Activated naive CD8-positive, alpha-beta T cell treated with anti-CD3 and anti-CD28 coated beads, Interleukin-2, amount 10 ng/mL, durations not matched to agents 7 days and 5 days (primary cell): ENCODE measurements around the gene WWOX. TPM values are rescaled to one million over a fixed set of nuclear protein-coding genes. Genes with fewer than 3 reads are reported as not detected.

Experiments used
- ATAC-seq: fragments of 150-1000 bp; cut with Tn5 transposase; one replicate; pipeline ENCODE4 v1.10.0; 2021; ENCODE audit warnings: low read depth, moderate library complexity
- POLR2A ChIA-PET: fragments of 350-600 bp; sonication (Branson Sonifier 250); formaldehyde crosslinking; loops from one replicate; lab custom pipeline; 2021; ENCODE audit warnings: antibody characterized with exemption; lab: Charles Lee
- DNase-seq: peaks from one replicate; pipeline ENCODE4 v3.0.0; 2021
- H3K27ac Mint-ChIP-seq: one replicate; pipeline ENCODE4 v1.8.0; 2022; ENCODE audit warnings: mild to moderate bottlenecking, mixed read lengths
- H3K27me3 Mint-ChIP-seq: one replicate; pipeline ENCODE4 v1.8.0; 2022; ENCODE audit warnings: mild to moderate bottlenecking, moderate library complexity, mixed read lengths
- H3K36me3 Mint-ChIP-seq: one replicate; pipeline ENCODE4 v1.8.0; 2021; ENCODE audit warnings: mild to moderate bottlenecking, mixed read lengths
- H3K4me1 Mint-ChIP-seq: one replicate; pipeline ENCODE4 v1.8.0; 2021; ENCODE audit warnings: mixed read lengths
- H3K4me3 Mint-ChIP-seq: one replicate; pipeline ENCODE4 v1.8.0; 2022; ENCODE audit warnings: mild to moderate bottlenecking, moderate library complexity, mixed read lengths
- H3K9me3 Mint-ChIP-seq: one replicate; pipeline ENCODE4 v1.8.0; 2021; ENCODE audit warnings: mixed read lengths
- total RNA-seq, 2 experiments: library from RNA; stranded (reverse); gene quantifications; one replicate each; pipeline ENCODE4 v1.2.3, GENCODE V29; 2021

Gene WWOX
- total RNA-seq, 2 experiments from 2014 or later, result 26.8 to 27.7 TPM

DNA sequence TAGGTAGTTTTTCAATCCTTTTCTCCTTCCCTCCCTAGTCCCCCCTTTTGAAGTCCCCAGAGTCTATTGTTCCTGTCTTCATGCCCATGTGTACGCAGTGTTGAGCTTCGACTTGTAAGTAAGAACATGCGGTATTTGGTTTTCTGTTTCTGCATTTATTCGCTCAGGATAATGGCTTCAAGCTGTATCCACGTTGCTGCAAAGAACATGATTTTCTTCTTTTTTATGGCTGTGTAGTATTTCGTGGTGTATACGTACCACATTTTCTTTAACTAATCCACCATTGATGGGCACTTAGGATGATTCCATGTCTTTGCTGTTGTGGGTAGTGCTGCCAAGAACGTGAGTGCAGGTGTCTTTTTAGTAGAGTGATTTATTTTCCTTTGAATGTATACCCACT lies 651.2 kb downstream of the WWOX start:
- DNase-seq, result no peak
- peaks cover 8% of the 10 kb centered on the region for H3K36me3 Mint-ChIP-seq
- H3K9me3 Mint-ChIP-seq, result peaks cover 4% of the 10 kb centered on the region
- no peaks in the 10 kb centered on the region for H3K27me3 Mint-ChIP-seq
- no peak overlapping the region for H3K27ac Mint-ChIP-seq
- H3K4me3 Mint-ChIP-seq, result no peak overlapping the region
- POLR2A ChIA-PET, result no interaction called here
- ATAC-seq, result no peak
- H3K4me1 Mint-ChIP-seq, result peaks cover 24% of the 10 kb centered on the region

DNA sequence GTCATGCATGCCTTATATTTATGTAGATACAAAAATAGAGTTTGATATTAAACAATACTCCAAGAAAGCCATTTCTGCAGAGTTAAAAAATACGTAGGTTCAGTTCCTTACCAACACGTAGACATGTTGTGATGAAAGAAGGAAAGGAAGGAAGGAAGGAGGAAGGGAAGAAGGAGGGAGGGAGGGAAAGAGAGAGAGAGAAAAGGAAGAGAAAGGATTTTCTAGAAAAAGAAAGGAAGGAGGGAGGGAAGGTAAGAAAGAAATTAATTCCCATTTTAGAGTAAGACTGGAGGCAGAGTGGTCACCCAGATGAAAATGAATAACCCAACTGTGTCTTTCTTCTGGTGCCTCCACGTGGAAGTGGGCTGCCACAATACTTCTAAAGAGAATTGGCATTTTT lies 652.1 kb downstream of the WWOX start:
- Mint-ChIP-seq H3K4me1 (peaks cover 24% of the 10 kb centered on the region), H3K9me3 (peaks cover 4% of the 10 kb centered on the region), H3K27me3 (no peaks in the 10 kb centered on the region), H3K4me3 (no peak overlapping the region), H3K36me3 (peaks cover 6% of the 10 kb centered on the region), H3K27ac (no peak overlapping the region)
- POLR2A ChIA-PET, result no interaction called here
- no peak for DNase-seq
- no peak for ATAC-seq

DNA sequence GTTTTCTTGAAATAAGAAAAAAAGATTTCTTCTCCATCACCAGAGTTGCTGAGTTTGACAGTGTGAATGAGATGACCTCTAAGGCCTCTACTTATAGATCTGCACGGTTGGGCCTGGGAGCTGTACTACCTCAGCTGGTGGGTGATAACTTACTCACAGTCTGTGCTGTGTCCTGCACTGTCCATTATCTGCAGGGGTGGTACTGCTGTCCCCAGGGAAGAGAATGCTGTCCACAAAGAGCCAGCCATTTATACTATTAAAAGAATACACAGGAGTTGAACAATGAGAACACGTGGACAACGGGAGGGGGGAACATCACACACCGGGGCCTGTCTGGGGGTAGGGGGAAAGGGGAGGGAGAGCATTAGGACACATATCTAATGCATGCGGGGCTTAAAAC lies 655.3 kb downstream of the WWOX start:
- Mint-ChIP-seq H3K27ac (no peak overlapping the region), H3K4me1 (peaks cover 12% of the 10 kb centered on the region), H3K36me3 (no peaks in the 10 kb centered on the region), H3K27me3 (no peaks in the 10 kb centered on the region), H3K9me3 (peaks cover 3% of the 10 kb centered on the region), H3K4me3 (no peak overlapping the region)
- DNase-seq (no peak), ATAC-seq (no peak)
- POLR2A ChIA-PET, result no interaction called here

DNA sequence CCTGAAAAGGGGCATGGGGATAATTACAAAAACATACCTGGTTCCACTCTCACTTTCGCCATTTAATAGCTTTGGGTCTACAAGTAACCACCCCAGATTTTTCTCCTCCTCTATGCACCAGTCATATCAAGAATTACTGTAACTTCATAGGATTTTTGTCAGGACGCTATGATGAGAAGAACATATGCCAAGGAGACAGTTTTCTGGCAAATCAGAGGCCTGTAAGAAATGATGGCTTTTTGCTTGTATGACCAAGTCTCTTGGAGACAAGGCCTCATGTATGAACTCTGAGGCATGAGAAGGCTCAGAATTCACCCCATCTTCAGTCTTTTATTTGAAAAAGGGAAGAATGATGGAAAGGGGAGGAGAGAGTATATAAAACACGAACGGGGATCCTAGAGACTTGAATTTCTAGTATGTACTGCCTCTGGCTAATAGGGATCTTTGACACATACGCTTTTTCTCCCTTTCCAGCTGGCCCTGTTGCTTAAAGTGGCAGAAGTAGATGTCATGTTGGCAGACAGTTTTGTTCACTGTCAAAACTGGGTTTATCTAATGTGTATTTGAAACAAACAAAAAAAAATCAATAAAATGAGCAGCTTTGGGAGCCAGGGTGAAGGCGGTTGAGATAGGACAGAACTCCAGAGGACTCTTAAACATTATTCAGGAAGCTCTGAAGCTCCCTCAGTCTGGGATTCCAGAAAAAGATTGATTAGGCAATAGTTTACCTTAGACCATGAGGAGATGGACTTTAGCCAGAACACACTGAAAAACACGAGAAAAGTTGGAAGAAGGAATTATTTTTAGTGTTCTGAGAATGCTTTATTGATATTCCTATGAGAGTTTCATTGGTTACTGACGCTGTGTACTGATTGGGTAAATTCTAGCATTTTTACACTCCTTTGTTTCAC lies 656.6 kb downstream of the WWOX start:
- H3K4me1 Mint-ChIP-seq, result peaks cover 2% of the 10 kb centered on the region
- no peak overlapping the region for H3K27ac Mint-ChIP-seq
- no peaks in the 10 kb centered on the region for H3K27me3 Mint-ChIP-seq
- POLR2A ChIA-PET, result no interaction called here
- no peak for ATAC-seq
- no peak overlapping the region for H3K4me3 Mint-ChIP-seq
- H3K9me3 Mint-ChIP-seq, result peaks cover 3% of the 10 kb centered on the region
- no peaks in the 10 kb centered on the region for H3K36me3 Mint-ChIP-seq
- no peak for DNase-seq

DNA sequence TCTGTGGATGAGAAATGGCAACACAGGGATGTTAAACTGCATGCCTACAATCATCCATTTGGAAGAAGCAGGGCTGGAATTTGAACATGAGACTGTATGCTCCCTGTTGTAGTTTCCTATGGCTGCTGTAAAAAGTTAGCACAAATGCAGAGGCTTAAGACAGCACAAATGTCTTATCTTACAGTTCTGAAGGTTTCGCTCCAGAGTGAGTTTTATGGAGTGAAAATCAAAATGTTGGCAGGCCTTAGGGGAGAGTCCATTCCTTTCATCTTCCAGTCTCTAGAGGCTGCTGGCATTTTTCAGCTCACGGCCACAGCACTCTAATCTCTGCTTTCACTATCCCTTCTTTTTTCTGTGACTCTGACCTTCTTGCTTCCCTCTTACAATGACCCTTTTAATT lies 660.1 kb downstream of the WWOX start:
- POLR2A ChIA-PET, result no interaction called here
- DNase-seq, result no peak
- Mint-ChIP-seq H3K4me3 (no peak overlapping the region), H3K9me3 (peaks cover 3% of the 10 kb centered on the region), H3K36me3 (no peaks in the 10 kb centered on the region), H3K4me1 (no peaks in the 10 kb centered on the region), H3K27me3 (no peaks in the 10 kb centered on the region), H3K27ac (no peak overlapping the region)
- ATAC-seq, result no peak

DNA sequence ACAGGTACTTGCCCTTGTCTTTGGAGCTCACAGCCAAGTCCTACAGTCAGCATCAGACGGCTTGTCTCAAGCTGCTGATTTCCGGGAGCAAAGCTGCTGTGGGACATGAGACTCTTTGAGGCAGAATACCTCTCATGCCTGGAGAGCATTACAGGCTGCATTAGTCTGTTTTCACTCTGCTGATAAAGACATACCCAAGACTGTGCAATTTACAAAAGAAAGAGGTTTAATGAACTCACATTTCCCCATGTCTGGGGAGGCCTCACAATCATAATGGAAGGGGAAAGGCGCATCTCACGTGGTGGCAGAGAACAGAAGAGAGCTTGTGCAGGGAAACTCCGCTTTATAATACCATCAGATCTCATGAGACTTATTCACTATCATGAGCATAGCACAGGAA lies 661.2 kb downstream of the WWOX start:
- H3K4me3 Mint-ChIP-seq, result no peak overlapping the region
- H3K27ac Mint-ChIP-seq, result no peak overlapping the region
- H3K4me1 Mint-ChIP-seq, result no peaks in the 10 kb centered on the region
- DNase-seq, result no peak
- no peak for ATAC-seq
- POLR2A ChIA-PET, result no interaction called here
- peaks cover 3% of the 10 kb centered on the region for H3K9me3 Mint-ChIP-seq
- H3K27me3 Mint-ChIP-seq, result no peaks in the 10 kb centered on the region
- H3K36me3 Mint-ChIP-seq, result no peaks in the 10 kb centered on the region

DNA sequence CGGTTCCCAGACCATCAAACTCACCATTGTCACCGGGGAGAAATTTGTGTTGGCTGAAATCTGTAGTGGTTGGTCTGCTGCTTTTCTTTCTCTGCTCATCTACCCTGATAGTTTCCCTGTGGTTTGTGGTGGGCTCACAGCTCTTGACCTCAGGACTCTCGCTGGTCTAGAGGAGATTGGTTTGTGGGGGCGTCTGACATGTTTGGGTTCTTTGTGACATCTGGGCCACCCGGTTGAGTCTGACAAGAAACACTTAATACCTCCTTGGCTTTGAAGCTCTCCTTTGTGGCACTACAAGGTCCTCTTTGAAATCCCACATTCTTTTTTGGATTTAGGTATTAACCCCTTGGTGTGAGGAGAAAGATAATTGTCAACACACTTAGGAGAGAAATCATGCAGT lies 662.0 kb downstream of the WWOX start:
- Mint-ChIP-seq H3K4me3 (no peak overlapping the region), H3K27me3 (no peaks in the 10 kb centered on the region), H3K9me3 (peaks cover 3% of the 10 kb centered on the region), H3K36me3 (no peaks in the 10 kb centered on the region), H3K27ac (no peak overlapping the region), H3K4me1 (no peaks in the 10 kb centered on the region)
- POLR2A ChIA-PET, result no interaction called here
- no peak for ATAC-seq
- DNase-seq, result no peak

DNA sequence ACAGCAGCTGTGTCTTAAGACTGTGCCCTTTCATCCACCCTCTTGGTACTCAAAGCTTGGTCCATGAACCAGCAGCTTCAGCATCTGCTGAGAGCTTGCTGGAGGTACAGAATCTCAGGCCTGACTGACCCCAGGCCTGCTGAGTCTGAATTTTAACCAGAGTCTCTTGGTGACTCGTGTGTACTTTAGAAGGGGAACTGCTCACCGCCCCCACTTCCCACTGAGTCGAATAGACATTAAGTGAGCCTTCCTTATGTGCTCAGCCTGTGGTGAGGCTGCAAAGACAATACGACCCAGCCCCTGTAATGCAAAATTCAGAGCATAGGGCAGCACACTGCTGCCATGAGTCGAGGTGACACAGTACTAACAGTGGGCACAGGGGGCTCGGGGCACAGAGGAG lies 662.8 kb downstream of the WWOX start:
- Mint-ChIP-seq H3K4me1 (no peaks in the 10 kb centered on the region), H3K4me3 (no peak overlapping the region), H3K27me3 (peaks cover 2% of the 10 kb centered on the region), H3K36me3 (no peaks in the 10 kb centered on the region), H3K9me3 (no peaks in the 10 kb centered on the region), H3K27ac (no peak overlapping the region)
- ATAC-seq (no peak), DNase-seq (no peak)
- POLR2A ChIA-PET, result no interaction called here

DNA sequence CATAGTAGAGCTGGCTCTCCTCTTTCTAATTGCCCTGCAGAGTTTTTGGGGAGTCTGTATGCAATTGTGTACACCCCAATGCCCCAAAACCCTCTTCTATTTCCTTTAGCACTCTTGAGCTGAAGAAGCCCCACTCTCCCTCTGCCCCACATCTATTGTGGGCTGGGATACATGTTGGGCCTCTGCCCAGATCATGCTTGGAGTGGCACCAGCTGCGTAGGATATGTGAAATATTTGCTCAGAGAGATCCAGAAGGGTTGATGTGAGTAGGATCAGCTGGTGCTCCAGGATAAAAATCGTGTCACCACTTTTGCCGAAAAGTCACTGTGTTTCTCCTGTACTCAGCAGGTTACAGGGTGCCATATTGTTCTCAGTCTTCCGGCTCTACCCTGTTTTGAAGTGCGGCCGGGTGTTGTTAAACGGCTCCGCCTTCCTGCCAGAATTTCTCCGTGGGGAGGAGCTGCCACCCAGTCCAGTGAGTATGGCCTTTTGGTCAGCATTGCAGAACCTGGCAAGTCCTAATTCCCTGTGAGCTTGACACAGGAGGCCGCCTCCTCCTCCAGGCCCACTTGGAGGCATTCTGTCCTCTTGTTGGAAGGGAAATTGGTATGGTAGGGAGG lies 664.5 kb downstream of the WWOX start:
- H3K36me3 Mint-ChIP-seq, result no peaks in the 10 kb centered on the region
- no peak overlapping the region for H3K27ac Mint-ChIP-seq

DNA sequence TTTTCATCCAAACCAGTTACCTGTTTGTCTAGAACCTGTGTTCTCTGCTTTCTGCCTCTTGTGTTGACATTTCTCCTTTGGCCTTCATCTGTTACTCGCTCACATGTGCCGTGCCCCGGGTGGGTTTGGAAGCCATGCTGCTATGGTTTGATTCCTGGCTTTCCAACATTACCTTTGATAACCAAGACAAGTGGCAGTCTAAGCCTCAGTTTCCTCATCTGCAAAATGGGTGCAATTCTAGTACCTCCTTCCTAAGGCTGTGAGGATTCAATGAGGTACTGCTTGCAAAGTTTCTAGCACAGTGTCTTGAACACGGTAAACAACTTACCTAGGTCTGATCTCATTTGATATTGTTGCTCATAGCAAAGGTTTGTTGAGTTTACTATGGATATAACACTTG lies 665.0 kb downstream of the WWOX start:
- ATAC-seq (no peak), DNase-seq (no peak)
- Mint-ChIP-seq H3K27ac (no peak overlapping the region), H3K36me3 (no peaks in the 10 kb centered on the region), H3K4me3 (no peak overlapping the region), H3K9me3 (no peaks in the 10 kb centered on the region), H3K4me1 (peaks cover 1% of the 10 kb centered on the region), H3K27me3 (peaks cover 2% of the 10 kb centered on the region)
- POLR2A ChIA-PET, result no interaction called here

More for the DNA sequence above, 664.5 kb downstream of the WWOX start:
- no peak overlapping the region for H3K4me3 Mint-ChIP-seq
- POLR2A ChIA-PET, result no interaction called here
- ATAC-seq, result no peak
- H3K27me3 Mint-ChIP-seq, result peaks cover 2% of the 10 kb centered on the region
- peaks cover 1% of the 10 kb centered on the region for H3K4me1 Mint-ChIP-seq
- no peaks in the 10 kb centered on the region for H3K9me3 Mint-ChIP-seq
- no peak for DNase-seq

DNA sequence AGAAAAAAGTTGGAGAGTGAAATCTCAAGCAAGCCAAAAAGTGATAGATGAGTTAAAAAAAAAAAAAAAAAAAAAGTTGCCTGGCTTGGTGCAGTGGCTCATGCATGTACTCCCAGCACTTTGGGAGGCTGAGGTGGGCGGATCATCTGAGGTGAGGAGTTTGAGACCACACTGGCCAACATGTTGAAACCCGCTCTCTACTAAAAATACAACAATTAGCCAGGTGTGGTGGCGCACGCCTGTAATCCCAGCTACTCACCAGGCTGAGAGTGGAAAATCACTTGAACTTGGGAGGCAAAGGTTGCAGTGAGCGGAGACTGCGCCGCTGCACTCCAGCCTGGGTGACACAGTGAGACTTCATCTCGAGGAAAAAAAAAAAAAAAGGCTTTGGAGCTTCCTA lies 668.8 kb downstream of the WWOX start:
- H3K4me3 Mint-ChIP-seq, result no peak overlapping the region
- H3K4me1 Mint-ChIP-seq, result peaks cover 5% of the 10 kb centered on the region
- DNase-seq, result no peak
- POLR2A ChIA-PET, result no interaction called here
- H3K27me3 Mint-ChIP-seq, result peaks cover 5% of the 10 kb centered on the region
- no peak for ATAC-seq
- no peaks in the 10 kb centered on the region for H3K36me3 Mint-ChIP-seq
- no peak overlapping the region for H3K27ac Mint-ChIP-seq
- H3K9me3 Mint-ChIP-seq, result no peaks in the 10 kb centered on the region

DNA sequence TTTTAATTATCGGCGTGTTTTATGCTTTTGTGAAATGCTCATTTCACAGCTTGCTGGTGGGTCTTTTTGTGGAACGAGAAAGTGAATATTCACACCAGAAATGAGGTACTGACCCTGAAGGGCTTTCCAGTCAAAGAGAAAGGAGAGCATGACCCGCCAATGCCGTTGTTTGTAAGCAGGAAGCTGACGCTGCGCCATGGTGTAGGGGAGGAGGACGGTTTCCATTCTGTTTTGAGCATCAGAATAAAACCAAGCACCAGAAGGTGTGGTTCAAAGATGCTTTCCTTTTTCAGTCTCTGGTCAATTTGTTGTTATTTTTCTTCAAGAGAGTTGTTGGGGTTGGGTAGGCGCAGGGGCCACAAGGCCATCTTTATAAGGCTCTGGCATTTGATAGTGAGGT lies 669.3 kb downstream of the WWOX start:
- Mint-ChIP-seq H3K9me3 (no peaks in the 10 kb centered on the region), H3K36me3 (no peaks in the 10 kb centered on the region), H3K4me3 (no peak overlapping the region), H3K27me3 (peaks cover 5% of the 10 kb centered on the region), H3K4me1 (peaks cover 5% of the 10 kb centered on the region), H3K27ac (peak overlapping the region; percentile 10)
- POLR2A ChIA-PET, result no interaction called here
- ATAC-seq, result no peak
- no peak for DNase-seq

DNA sequence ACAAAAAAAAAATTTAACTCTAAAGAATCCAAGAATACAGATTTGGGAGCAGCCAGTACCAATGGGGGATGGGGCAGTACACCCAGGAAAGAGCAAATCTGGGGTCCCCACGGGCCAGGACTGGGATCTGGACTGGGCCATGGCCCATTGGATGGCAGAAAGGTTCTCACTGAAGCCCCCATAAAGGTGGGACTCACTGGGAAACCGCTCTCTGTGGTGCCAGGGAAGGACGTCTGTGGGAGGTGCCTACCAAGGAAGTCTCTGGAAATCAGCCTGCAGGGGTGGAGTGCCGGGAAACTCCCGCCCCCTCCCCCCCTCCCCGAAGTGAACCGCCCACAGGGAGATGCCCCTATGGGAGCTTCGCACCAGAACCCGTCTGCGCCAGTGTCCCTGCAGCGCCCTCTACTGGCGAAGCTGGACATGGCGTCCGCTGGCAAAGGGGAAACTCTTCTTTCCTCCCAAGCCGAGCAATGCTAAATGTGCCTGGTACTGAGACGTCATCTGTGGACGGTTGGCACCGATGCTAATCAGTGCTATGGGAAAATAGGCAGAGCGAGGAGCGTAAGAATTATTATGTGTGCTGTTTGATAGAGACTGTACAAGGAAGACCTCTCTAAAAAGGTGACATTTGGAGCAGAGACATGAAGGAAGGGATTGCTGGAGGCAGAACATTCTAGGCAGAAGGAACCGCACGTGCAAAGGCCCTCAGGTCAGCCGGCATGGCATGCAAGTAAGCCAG lies 671.1 kb downstream of the WWOX start:
- peaks cover 5% of the 10 kb centered on the region for H3K27me3 Mint-ChIP-seq
- DNase-seq, result peak; percentile 83
- H3K4me3 Mint-ChIP-seq, result no peak overlapping the region
- no peaks in the 10 kb centered on the region for H3K9me3 Mint-ChIP-seq
- peaks cover 5% of the 10 kb centered on the region for H3K4me1 Mint-ChIP-seq
- peak overlapping the region; percentile 23 for H3K27ac Mint-ChIP-seq
- POLR2A ChIA-PET, result no interaction called here
- no peaks in the 10 kb centered on the region for H3K36me3 Mint-ChIP-seq
- peak; percentile 67 for ATAC-seq
